C4-2B (cell line): ENCODE data around the gene TUBB6.

Source experiments
- CTCF ChIP-seq: fragments of 450-650 bp; conservative IDR thresholded peaks from 2 replicates; pipeline ENCODE4 v1.5.1; 2017; ENCODE audit warnings: mild to moderate bottlenecking
- ZFX ChIP-seq: fragments of 450-650 bp; IDR thresholded peaks from 2 replicates; pipeline ENCODE4 v1.6.1; 2017

DNA sequence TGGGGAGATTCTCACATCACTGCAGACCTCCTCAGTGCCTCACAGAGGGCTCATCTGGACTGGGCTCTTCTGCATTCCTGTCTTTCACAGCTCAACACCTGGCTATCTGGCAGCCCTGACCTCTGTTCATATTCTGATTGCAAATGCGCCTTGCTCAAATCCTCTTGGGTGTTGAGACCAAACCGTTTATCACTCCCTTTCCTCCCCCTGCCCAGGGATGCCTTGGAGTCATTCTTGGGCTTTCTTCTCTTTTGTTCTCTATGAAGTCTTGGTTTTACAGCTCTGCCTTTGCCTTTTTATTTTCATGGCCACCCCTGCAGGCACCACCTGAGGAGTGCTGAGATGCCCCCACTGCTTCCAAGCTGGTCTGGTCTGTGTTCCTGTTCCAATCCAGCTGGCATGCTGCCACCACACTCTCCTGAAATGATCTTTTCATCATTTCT, 26.3 kb downstream of the TUBB6 start:
- TF ChIP-seq ZFX (no peak), CTCF (no peak)
